Coronary artery (tissue), 2 donors: ENCODE measurements around the gene CRYGC.
"Not testable (repeated sequence)": the region's sequence is repeated elsewhere in the genome, so short reads cannot be mapped to it uniquely, and the experiment has no call there.

Source experiments
- DNase-seq: peaks from one replicate; pipeline ENCODE4 v3.0.0-alpha.2; 2017; ENCODE audit warnings: low spot score
- H3K27ac ChIP-seq, 2 donors: fragments of 200-600 bp; sonication (generic); one replicate each; pipeline ENCODE4 v1.5.1; 2016 to 2019
- H3K4me3 ChIP-seq: fragments of 200-600 bp; sonication (generic); 2 replicates; pipeline ENCODE4 v1.5.1; 2016; ENCODE audit warnings: mild to moderate bottlenecking, moderate library complexity
- CTCF ChIP-seq: fragments of 200-600 bp; sonication (generic); IDR thresholded peaks from one replicate; pipeline ENCODE4 v1.5.1; 2019; ENCODE audit warnings: antibody characterized with exemption

The CRYGC gene

GRCh38 chr2:208099682-208100470 lies 29.8 kb downstream of the CRYGC start:
- no peak for TF ChIP-seq CTCF

GRCh38 chr2:208098701-208099100 lies 30.9 kb downstream of the CRYGC start:
- not testable (repeated sequence) for H3K4me3 ChIP-seq, DNase-seq

More at GRCh38 chr2:208099682-208100470, 29.8 kb downstream of the CRYGC start:
- H3K27ac ChIP-seq = no peak overlapping the region
- DNase-seq = no peak
- H3K4me3 ChIP-seq = no peak overlapping the region

GRCh38 chr2:208098267-208098666 lies 31.4 kb downstream of the CRYGC start:
- DNase-seq = no peak
- TF ChIP-seq CTCF = no peak
- Histone ChIP-seq H3K4me3 (no peak overlapping the region), H3K27ac (no peak overlapping the region)

More at GRCh38 chr2:208098701-208099100, 30.9 kb downstream of the CRYGC start:
- H3K27ac ChIP-seq = not testable (repeated sequence)

- no peak overlapping the region for H3K4me3 ChIP-seq
- no peak for DNase-seq
- H3K27ac ChIP-seq = no peak overlapping the region
- TF ChIP-seq CTCF = no peak
Observed at GRCh38 chr2:208097801-208098200, 31.8 kb downstream of the CRYGC start.

- no peak for DNase-seq
- Histone ChIP-seq H3K4me3 (no peak overlapping the region), H3K27ac (no peak overlapping the region)
- TF ChIP-seq CTCF = no peak
Observed at GRCh38 chr2:208097313-208097712, 32.3 kb downstream of the CRYGC start.

GRCh38 chr2:208096080-208096479 lies 33.5 kb downstream of the CRYGC start:
- no peak for TF ChIP-seq CTCF
- DNase-seq = no peak
- Histone ChIP-seq H3K27ac (no peak overlapping the region), H3K4me3 (no peak overlapping the region)

GRCh38 chr2:208093128-208093527 lies 36.5 kb downstream of the CRYGC start:
- no peak for DNase-seq
- Histone ChIP-seq H3K4me3 (no peak overlapping the region), H3K27ac (no peak overlapping the region)
- TF ChIP-seq CTCF = no peak
